HG03196 (cell line): ENCODE measurements around the gene UTP11.

Experiments used
- ATAC-seq: cut with Tn5 transposase; IDR thresholded peaks from one replicate; pipeline ENCODE4 v1.9.1; 2021; ENCODE audit not compliant: unreplicated experiment

Gene UTP11

DNA sequence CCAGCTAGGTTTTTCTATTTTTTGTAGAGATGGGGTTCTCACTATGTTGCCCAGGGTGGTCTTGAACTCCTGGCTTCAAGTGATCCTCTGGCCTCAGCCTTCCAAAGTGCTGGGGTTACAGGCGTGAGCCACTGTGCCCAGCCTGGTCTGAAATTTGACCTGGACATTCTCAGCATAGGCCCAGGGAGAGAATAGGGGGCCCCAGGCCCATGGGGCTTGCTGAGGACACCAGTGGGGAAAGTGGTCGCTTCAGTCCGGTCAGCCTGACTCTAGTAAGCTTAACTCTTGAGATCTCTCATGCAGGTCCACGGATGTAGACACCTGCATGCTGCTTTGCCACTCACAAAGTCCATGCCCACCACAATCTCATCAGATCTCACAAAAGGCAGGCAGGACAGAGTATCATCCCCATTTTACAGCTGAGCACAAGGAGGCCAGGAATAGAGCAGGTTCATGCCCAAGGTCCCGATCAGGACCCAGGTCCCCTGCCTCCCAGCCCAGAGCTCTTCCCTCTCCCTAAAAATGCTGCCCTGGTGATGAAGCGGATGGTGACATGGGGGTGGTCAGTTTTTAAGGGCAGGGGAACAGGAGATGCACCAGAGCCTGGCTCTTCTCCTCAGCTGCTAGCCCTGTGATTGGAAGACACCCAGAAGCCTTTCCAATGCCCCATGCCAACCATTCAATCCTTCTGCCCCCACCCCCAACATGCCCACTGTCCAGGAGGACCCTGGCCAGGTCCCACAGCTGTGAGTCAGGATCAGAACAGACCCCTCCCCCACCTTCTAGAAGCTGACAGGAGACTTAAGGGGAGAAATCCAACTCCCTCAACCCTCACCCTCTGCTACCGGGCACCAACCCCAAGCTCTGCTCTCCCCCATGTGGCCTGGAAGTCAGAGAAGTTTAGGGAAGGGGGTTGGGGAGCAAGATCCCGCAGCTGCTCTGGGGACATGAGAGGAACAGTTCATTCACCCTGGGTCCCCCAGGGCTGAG lies 9.0 kb upstream of the UTP11 start:
- ATAC-seq, result no peak

GRCh38 chr1:38004284-38005108 lies 8.0 kb upstream of the UTP11 start:
- ATAC-seq, result no peak

DNA sequence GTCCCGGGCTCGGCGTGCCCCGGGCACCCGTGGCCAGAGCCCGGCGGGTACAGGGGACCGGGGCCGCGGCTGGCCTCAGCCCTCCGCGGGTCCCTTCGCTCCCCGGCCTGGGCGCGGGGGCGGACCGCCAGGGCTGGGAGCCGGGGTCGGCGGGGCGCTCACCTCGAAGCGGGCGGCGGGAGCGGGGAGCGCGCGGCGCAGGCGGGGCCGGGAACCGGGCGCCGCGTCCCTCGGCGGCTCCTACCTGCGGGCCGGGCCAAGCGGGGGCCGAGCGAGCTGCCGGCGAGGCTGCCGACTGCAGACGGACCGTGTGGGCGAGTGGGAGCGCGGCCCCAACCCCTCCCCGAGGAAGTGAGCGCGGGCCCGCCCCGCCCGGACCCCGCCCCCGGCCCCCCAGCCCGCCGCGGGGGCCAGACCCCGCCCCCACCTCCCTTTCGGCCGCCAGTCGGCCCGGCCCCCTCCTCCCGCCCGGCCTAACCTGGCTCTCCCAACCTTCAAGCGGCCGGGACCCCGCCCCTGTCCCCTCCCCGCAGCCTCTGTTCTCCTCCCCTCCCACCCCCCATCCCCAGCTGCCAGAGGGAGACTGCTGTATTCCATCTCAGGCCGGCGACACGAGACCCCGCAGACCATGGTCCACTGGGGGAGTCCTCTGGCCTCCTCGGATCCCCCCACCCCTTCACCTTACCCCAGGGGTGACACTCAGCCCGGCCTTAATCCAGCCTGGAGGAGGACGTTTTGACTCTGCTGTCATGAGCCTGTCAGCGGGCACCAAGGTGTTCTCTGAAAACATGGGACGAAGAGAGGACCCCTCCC lies 7.1 kb upstream of the UTP11 start, which contains the start of gene FHL3:
Gene FHL3, minus strand, starts transcription at position 320 of the 813 bp plus-strand sequence. CDS start 6,102 bp downstream, outside the sequence.
- ATAC-seq, result no peak

GRCh38 chr1:38006008-38006828 lies 6.3 kb upstream of the UTP11 start:
- ATAC-seq, result no peak

- no peak for ATAC-seq
These were observed 3.3 kb upstream of the UTP11 start for GRCh38 chr1:38009088-38009840.

DNA sequence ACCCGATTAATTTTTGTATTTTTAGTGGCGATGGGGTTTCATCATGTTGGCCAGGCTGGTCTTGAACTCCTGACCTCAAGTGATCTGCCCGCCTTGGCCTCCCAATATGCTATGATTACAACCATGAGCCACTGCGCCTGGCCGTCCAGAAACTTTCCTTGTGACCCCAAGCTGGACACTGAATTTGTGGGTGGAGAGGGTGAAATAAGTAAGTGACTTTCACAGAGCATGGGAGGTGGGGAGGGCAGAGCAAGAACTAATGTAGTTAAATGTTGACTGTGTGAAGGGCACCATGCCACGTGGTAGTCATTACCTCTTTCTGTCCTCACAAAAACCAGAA lies 2.7 kb upstream of the UTP11 start:
- no peak for ATAC-seq

GRCh38 chr1:38013227-38013622 lies 691 bp downstream of the UTP11 start:
- ATAC-seq, result no peak

- no peak for ATAC-seq
These were observed 1.6 kb downstream of the UTP11 start for GRCh38 chr1:38014171-38014570.

DNA sequence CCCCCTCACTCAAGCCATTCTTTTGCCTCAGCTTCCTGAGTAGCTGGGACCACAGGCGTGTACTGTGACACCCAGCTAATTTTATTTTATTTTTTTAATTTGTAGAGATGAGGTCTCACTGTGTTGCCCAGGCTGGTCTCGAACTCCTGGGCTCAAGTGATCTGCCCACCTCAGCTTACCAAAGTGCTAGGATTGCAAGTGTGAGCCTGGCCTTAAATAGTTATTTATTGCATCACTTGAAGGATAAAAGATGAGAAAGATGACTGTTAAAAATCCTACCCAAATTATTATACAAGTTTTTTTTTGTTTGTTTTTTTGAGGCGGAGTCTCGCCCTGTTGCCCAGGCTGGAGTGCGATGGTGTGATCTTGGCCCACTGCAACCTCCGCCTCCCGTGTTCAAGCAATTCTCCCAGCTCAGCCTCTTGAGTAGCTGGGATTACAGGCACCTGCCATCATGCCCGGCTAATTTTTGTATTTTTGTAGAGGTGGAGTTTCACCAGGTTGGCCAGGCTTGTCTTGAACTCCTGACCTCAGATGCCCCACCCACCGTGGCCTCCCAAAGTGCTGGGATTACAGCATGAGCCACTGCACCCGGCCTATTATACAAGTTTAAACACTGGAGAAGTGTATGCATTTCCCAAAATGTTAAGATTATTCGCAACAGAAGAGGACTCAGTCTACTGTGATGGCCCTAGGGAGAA lies 2.3 kb downstream of the UTP11 start:
- no peak for ATAC-seq

DNA sequence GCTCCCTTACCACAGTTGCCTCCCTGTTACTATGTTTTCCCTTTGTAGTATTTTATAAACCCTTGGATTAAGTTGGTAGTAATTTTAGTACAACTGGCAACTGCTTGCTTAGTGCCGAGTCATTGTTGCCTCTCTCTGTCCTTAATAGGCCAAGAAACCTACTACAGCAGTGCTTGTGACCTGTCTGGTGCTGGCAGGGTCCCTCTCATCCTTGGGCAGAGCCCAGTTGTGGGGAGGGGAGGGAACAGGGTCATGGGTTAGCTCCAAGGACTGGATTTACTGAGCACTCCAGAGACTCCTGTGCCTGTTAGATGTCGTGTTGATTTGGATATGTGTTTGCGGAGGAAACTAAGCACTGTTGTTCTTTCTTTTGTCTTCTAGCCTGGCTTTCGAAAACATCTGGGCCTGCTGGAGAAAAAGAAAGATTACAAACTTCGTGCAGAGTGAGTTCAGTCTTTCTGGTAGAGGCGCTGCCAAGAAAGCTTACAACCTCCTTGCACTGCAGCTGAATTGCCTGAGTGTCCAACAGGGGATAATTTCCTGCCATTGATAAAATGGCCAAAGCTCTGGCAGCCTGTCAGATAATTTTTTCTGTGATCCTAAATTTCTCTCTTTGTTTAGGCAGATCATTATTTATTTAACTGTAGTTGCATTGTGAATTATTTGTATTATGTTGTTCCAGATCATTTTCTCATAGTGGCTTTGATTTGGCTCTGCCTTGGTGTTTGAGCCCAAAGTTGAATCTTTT lies 3.6 kb downstream of the UTP11 start:
- ATAC-seq, result no peak

DNA sequence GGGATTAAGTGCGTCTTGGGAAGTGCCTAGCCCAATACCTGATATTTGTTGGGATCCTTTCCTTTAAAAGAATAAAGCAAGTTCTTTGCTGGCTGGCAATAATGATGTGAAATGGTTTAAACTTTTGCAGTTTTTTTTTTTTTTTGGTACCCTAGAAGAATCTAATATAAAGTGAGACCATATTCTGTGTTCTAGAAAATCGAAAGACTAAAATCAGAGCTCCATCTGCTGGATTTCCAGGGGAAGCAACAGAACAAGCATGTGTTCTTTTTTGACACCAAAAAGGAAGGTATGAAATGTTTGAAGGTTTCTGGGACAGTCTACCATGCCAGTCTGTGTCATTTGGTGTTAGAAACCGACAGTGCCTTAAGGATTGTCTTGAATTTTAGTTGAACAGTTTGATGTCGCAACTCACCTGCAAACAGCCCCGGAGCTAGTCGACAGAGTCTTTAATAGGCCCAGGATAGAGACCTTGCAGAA lies 6.4 kb downstream of the UTP11 start:
- ATAC-seq, result no peak

GRCh38 chr1:38020396-38020795 lies 7.9 kb downstream of the UTP11 start:
- ATAC-seq, result no peak

DNA sequence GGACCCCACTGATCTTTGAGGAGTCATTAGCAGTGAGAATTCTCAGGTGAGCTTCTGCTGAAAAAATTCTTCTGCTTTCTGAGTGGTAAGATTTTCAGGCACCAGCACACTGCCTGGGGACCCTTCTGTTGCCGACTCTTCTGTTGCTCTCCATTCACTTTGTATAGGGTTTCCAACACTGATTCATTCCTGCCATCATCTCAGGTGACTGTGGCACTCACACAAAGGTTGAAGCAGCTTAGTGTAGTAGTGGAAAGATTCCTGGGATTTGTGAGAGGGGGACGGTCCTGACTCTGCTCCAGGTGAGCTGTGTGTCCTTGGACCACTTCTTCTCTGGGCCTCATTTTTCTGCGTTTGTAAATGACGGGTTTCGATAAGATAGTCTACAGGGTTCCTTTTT lies 9.4 kb downstream of the UTP11 start:
- no peak for ATAC-seq

DNA sequence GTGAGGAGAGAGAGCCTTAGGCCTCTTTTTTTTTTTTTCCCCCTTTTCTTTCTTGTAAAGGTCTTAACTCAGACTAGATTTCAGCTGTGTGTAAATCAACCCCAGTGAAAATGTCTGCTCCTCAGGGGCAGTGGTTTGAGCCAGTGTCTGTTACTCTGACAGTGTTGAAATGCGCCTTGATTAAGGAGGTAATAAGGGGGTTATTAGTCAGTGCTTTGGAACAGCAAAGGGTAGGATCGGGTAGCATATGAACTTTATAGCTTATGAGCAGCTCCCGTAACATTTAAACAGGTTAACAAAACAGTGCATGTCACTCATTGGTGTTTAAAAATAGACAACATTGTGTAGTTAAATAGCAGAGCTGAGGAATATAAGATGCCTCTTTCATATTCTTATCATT lies 10.3 kb downstream of the UTP11 start:
- ATAC-seq, result no peak

DNA sequence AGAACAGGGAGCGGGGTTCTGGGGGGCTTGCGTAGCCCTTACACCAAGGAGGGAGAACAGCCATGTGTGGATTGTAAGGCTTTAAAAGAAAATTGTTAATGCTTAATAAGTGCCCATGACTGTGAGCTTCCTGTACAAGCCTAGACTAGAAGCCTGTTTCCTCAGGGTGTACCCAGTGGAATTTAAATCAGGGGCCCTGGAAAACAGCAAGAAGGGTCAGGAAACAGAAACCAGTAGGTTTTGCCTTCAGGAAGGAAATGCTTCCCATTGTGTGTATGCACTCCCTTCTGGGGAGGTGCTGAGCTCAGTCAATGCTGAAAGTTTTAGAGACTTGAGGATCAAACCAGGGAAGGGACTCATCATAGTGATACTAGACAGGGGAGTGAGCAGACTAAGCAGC lies 12.7 kb downstream of the UTP11 start:
- ATAC-seq, result no peak

DNA sequence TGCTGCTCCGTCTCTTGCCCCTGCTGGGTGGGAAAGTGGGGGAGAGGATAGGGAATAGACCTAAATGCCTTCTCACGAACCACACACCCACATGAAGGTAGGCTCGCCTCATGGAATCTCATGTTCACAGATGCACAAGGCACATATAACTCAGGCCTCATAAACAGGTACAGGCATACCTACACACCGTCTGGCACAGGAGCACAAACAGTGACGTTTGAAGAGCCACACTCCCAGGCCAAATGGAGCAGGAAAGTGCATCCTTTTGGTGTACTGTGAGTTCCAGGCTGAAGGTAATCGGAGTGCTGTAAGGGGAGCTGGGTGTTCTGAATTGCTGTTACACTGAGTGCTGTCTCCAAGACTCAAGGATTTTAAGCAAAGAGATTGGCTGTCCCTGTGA lies 13.1 kb downstream of the UTP11 start:
- ATAC-seq, result no peak

GRCh38 chr1:38026592-38027200 lies 14.2 kb downstream of the UTP11 start:
- ATAC-seq, result no peak
